Panc1 (cell line): ENCODE measurements around the gene CLEC4M.
"Not testable (repeated sequence)": the region's sequence is repeated elsewhere in the genome, so short reads cannot be mapped to it uniquely, and the experiment has no call there.

Experiments
- CTCF ChIP-seq: fragments of 450-650 bp; IDR thresholded peaks from 2 replicates; pipeline ENCODE4 v1.5.1; 2017; ENCODE audit warnings: mild to moderate bottlenecking
- POLR2AphosphoS5 ChIP-seq: IDR thresholded peaks from 2 replicates; pipeline ENCODE4 v1.6.1; 2012; ENCODE audit warnings: mild to moderate bottlenecking, low read depth, low read length, moderate library complexity
- REST ChIP-seq, 2 experiments: IDR thresholded peaks; 2 replicates each; pipeline ENCODE4 v1.6.1; 2011 to 2012; ENCODE audit warnings: low read depth in 2 of 2, control low read depth in 1 of 2, low read length in 1 of 2, mild to moderate bottlenecking in 1 of 2, moderate library complexity in 1 of 2; ENCODE audit not compliant: insufficient read depth in 1 of 2

GRCh38 chr19:7792701-7793100 is 29.7 kb downstream of the CLEC4M start:
- TF ChIP-seq POLR2AphosphoS5; CTCF; REST (IDR thresholded peaks at IDR 0.05; ENCODE audit: insufficient read depth in 1 of 2, low read depth in 2 of 2, low read length in 1 of 2): not testable (repeated sequence)
